PFSK-1 (cell line): ENCODE measurements around the gene CACNA1A.

Experiments used
- FOXP2 ChIP-seq: optimal IDR thresholded peaks from 2 replicates; pipeline ENCODE3; 2011; ENCODE audit warnings: borderline replicate concordance, control low read depth, inconsistent platforms; ENCODE audit not compliant: insufficient read depth; ENCODE audit errors: extremely low read length, extremely low read depth
- POLR2AphosphoS5 ChIP-seq: IDR thresholded peaks from 2 replicates; pipeline ENCODE4 v1.6.1; 2012; ENCODE audit warnings: low read depth, mild to moderate bottlenecking, control low read depth, low read length, moderate library complexity
- REST ChIP-seq, 2 experiments: IDR thresholded peaks; 2 replicates each; pipeline versions ENCODE4 v1.6.1 to v1.8.0; 2011 to 2012; ENCODE audit warnings: low read depth in 2 of 2, low read length in 2 of 2, control low read depth in 1 of 2, inconsistent platforms in 1 of 2, mild to moderate bottlenecking in 1 of 2, moderate library complexity in 1 of 2; ENCODE audit not compliant: insufficient read depth in 1 of 2
- SIN3A ChIP-seq: IDR thresholded peaks from 2 replicates; pipeline ENCODE4 v1.6.1; 2012; ENCODE audit warnings: mild to moderate bottlenecking, low read length, moderate library complexity, borderline replicate concordance; ENCODE audit not compliant: insufficient read depth
- TAF1 ChIP-seq: IDR thresholded peaks from 2 replicates; pipeline ENCODE4 v1.6.1; 2012; ENCODE audit warnings: low read length, control low read depth, borderline replicate concordance; ENCODE audit not compliant: insufficient read depth

CACNA1A gene

DNA sequence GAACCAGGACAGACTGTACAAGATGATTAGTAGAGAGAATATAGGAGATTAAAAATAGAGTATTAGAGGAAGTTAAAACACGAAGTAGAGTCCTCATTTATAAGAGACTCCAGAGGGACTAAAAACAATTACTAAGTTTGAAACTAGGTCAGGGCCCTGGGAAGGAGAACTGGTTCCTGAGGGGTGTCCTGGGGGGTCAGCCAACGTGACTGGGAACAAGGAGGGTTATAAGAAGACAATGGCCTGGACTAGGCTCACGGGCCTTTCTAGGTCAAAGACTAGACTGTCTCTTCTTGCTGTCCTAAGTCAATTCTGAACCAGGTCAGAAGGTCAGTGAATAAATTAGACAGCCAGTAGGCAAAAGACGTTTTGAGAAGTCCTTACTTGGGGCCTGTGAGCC is 190.8 kb downstream of the CACNA1A start:
- TF ChIP-seq SIN3A = no peak
- TF ChIP-seq FOXP2 = no peak
- TF ChIP-seq POLR2AphosphoS5 = no peak
- no peak for TF ChIP-seq TAF1
- TF ChIP-seq REST (IDR thresholded peaks at IDR 0.05; ENCODE audit: insufficient read depth in 1 of 2, low read depth in 2 of 2, low read length in 2 of 2) = no peak

DNA sequence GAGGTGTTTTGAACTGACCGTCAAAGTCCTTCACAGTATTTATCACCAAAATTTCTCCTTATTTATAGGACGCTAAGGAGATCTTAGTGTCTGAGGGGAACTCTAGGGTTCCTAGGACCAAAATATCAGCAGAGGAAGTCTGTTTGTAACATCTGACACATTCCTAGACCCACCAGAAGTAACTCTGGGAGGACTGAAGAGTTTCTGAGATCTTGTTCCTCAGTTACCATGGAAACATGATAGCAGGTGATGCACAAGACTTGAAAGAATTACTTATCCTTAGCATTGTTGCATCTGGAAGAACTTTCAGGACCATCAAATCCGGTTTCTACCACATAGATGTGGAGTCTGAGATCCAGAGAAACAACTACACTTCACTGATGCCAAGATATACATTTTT is 191.5 kb downstream of the CACNA1A start:
- TF ChIP-seq SIN3A (no peak), POLR2AphosphoS5 (no peak), REST (IDR thresholded peaks at IDR 0.05; ENCODE audit: insufficient read depth in 1 of 2, low read depth in 2 of 2, low read length in 2 of 2) (no peak), FOXP2 (no peak), TAF1 (no peak)

- TF ChIP-seq REST (IDR thresholded peaks at IDR 0.05; ENCODE audit: insufficient read depth in 1 of 2, low read depth in 2 of 2, low read length in 2 of 2) (no peak), FOXP2 (no peak), TAF1 (no peak), POLR2AphosphoS5 (no peak), SIN3A (no peak)
Measured at GRCh38 chr19:13313875-13314274, 192.4 kb downstream of the CACNA1A start.

GRCh38 chr19:13309864-13310263 is 196.4 kb downstream of the CACNA1A start:
- TF ChIP-seq TAF1 (no peak), REST (IDR thresholded peaks at IDR 0.05; ENCODE audit: insufficient read depth in 1 of 2, low read depth in 2 of 2, low read length in 2 of 2) (no peak), FOXP2 (no peak), SIN3A (no peak), POLR2AphosphoS5 (no peak)

DNA sequence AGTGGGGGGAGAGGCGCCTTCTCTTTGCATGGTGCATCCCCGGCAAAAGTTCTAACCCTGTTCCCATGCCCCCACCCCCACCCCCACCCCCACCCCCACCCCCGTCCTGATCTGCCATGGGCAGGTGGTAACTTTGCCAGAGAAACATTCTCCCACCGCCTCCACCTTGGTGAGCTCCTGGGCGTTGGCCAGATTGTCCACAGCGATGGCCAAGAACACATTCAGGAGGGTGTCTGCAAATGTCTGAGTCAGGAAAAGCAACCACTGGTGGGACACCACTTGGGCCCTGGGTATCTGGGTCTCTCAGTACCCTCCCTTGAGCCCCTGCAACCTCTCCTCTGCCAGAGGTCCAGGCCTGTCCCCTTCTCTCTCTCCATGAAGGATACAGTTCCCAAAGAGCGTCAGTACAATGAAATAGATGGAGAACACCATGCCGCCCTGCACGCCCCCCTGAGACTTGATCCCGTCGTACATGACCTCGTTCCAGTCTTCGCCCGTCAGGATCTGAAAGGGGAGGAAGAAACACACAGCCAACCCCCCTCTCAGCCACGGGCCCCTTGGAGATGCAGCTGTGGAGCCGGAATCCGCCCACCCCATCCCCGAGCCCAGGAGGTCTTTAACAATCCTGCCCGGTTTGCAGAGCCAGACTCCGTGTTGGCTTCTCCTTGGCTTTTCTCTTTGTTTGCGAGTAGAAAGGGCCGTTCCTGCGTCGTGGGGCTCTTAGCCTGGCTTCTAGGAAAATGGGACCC is 202.7 kb downstream of the CACNA1A start:
- TF ChIP-seq POLR2AphosphoS5 = no peak
- no peak for TF ChIP-seq FOXP2
- no peak for TF ChIP-seq SIN3A
- no peak for TF ChIP-seq TAF1
- no peak for TF ChIP-seq REST (IDR thresholded peaks at IDR 0.05; ENCODE audit: insufficient read depth in 1 of 2, low read depth in 2 of 2, low read length in 2 of 2)
